Skeletal muscle satellite cell (primary cell): ENCODE data around the gene PARP15.
A peak's percentile ranks its signal among the peaks of the same experiment; 100 is the strongest.
"Not testable (repeated sequence)": the region's sequence is repeated elsewhere in the genome, so short reads cannot be mapped to it uniquely, and the experiment has no call there.

Experiments used
- H3K27me3 ChIP-seq: 2 replicates; pipeline ENCODE4 v1.7.0; 2013; ENCODE audit warnings: low read length; ENCODE audit not compliant: control insufficient read depth, insufficient read depth
- H3K36me3 ChIP-seq: 2 replicates; pipeline ENCODE4 v1.7.0; 2013; ENCODE audit warnings: mild to moderate bottlenecking, control low read depth, low read length; ENCODE audit not compliant: insufficient read depth
- H3K4me1 ChIP-seq: 2 replicates; pipeline ENCODE4 v1.7.0; 2013; ENCODE audit warnings: low read length; ENCODE audit not compliant: control insufficient read depth, insufficient read depth
- H3K4me2 ChIP-seq: 2 replicates; pipeline ENCODE4 v1.7.0; 2013; ENCODE audit warnings: mild to moderate bottlenecking, low read length
- H3K4me3 ChIP-seq: 2 replicates; pipeline ENCODE4 v1.7.0; 2013; ENCODE audit warnings: low read length
- H3K9ac ChIP-seq: 2 replicates; pipeline ENCODE4 v1.7.0; 2013; ENCODE audit warnings: mild to moderate bottlenecking, low read depth, low read length, moderate library complexity
- H3K9me3 ChIP-seq: replicated peaks from 2 replicates; pipeline ENCODE4 v1.7.0; 2013; ENCODE audit warnings: mild to moderate bottlenecking, control low read depth, low read length

Gene PARP15

GRCh38 chr3:122555275-122556071 lies 22.0 kb upstream of the PARP15 start:
- H3K27me3 ChIP-seq = no peaks in the 10 kb centered on the region
- H3K4me2 ChIP-seq = no peak overlapping the region
- no peak overlapping the region for H3K4me3 ChIP-seq
- no peaks in the 10 kb centered on the region for H3K4me1 ChIP-seq
- no peaks in the 10 kb centered on the region for H3K36me3 ChIP-seq
- H3K9ac ChIP-seq = no peak overlapping the region
- no peaks in the 10 kb centered on the region for H3K9me3 ChIP-seq

GRCh38 chr3:122557356-122557755 lies 20.1 kb upstream of the PARP15 start:
- no peaks in the 10 kb centered on the region for H3K36me3 ChIP-seq

DNA sequence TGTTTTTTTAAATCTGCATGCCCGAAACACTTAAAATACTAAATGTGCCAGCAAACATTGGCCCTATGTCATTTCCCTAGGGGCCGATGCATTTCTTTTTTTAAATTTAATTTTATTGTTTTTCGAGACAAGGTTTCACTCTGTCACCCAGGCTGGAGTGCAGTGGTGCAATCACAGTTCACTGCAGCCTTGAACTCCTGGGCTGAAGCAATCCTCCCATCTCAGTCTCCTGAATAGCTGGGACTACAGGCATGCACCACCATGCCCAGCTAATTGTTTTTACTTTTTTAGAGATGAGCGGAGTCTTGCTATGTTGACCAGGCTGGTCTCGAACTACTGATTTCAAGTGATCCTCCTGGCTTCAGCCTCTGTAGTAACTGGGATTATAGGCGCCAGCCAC lies 18.8 kb upstream of the PARP15 start:
- Histone ChIP-seq H3K36me3 (no peaks in the 10 kb centered on the region), H3K4me1 (peaks cover 3% of the 10 kb centered on the region), H3K4me3 (no peak overlapping the region), H3K9ac (no peak overlapping the region), H3K4me2 (no peak overlapping the region), H3K27me3 (no peaks in the 10 kb centered on the region), H3K9me3 (no peaks in the 10 kb centered on the region)

More at GRCh38 chr3:122557356-122557755, 20.1 kb upstream of the PARP15 start:
- no peak overlapping the region for H3K4me3 ChIP-seq
- no peak overlapping the region for H3K4me2 ChIP-seq
- no peak overlapping the region for H3K9ac ChIP-seq
- no peaks in the 10 kb centered on the region for H3K27me3 ChIP-seq
- no peaks in the 10 kb centered on the region for H3K9me3 ChIP-seq
- H3K4me1 ChIP-seq = no peaks in the 10 kb centered on the region

DNA sequence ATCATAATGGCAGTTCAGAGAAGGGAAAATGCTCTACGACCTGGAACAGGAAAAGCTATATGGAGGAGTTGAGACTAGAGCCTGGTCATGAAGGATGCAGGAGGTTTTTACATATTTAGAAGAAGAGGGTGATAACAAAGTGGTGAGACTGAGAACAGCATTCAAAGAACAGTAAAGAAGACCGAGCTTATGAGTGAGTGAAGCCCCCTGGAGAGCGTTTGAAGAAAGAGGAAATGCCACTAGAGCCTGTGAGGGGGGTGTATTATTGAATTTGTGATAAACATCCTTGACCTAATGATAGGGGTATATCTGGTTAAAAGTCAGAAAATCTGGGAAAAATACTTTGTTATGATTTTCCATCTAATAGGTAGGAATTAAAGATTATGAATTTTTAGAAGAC lies 17.5 kb upstream of the PARP15 start:
- Histone ChIP-seq H3K9ac (no peak overlapping the region), H3K9me3 (no peaks in the 10 kb centered on the region), H3K4me1 (peaks cover 8% of the 10 kb centered on the region), H3K4me3 (no peak overlapping the region), H3K36me3 (no peaks in the 10 kb centered on the region), H3K4me2 (no peak overlapping the region), H3K27me3 (no peaks in the 10 kb centered on the region)

DNA sequence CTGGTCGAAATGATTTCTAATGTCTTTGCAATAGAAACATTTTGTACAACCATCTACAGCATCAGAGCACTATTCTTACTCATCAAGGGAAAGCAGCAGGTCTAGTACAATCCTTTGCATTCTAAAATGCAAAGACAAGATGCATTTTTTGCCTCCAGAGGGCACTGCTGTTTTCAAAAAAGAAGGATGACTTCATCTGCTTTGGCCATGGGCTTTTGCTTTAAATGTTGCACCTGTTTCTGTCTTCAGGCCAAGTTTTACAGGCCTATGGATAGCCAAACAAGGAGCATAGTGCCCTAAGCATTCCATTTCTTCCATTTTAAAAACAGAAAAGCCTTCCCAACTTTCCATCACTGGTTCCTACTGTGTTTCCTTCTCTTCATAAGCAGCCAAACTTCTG lies 16.8 kb upstream of the PARP15 start:
- Histone ChIP-seq H3K4me3 (no peak overlapping the region), H3K4me1 (peaks cover 11% of the 10 kb centered on the region), H3K36me3 (no peaks in the 10 kb centered on the region), H3K9ac (no peak overlapping the region), H3K4me2 (no peak overlapping the region), H3K27me3 (no peaks in the 10 kb centered on the region), H3K9me3 (no peaks in the 10 kb centered on the region)

- H3K36me3 ChIP-seq = peaks cover 5% of the 10 kb centered on the region
- peak overlapping the region; percentile 93 for H3K9ac ChIP-seq
- H3K4me2 ChIP-seq = peak overlapping the region; percentile 94
- H3K27me3 ChIP-seq = no peaks in the 10 kb centered on the region
- H3K4me1 ChIP-seq = peaks cover 11% of the 10 kb centered on the region
- H3K9me3 ChIP-seq = no peaks in the 10 kb centered on the region
- H3K4me3 ChIP-seq = peak overlapping the region; percentile 89
Measured at GRCh38 chr3:122562923-122563716, 14.3 kb upstream of the PARP15 start.

- Histone ChIP-seq H3K27me3 (no peaks in the 10 kb centered on the region), H3K36me3 (peaks cover 5% of the 10 kb centered on the region), H3K9ac (peak overlapping the region; percentile 93), H3K4me2 (peak overlapping the region; percentile 94), H3K4me1 (peaks cover 11% of the 10 kb centered on the region), H3K9me3 (no peaks in the 10 kb centered on the region), H3K4me3 (peak overlapping the region; percentile 89)
Measured at GRCh38 chr3:122563717-122564025, 13.8 kb upstream of the PARP15 start.

DNA sequence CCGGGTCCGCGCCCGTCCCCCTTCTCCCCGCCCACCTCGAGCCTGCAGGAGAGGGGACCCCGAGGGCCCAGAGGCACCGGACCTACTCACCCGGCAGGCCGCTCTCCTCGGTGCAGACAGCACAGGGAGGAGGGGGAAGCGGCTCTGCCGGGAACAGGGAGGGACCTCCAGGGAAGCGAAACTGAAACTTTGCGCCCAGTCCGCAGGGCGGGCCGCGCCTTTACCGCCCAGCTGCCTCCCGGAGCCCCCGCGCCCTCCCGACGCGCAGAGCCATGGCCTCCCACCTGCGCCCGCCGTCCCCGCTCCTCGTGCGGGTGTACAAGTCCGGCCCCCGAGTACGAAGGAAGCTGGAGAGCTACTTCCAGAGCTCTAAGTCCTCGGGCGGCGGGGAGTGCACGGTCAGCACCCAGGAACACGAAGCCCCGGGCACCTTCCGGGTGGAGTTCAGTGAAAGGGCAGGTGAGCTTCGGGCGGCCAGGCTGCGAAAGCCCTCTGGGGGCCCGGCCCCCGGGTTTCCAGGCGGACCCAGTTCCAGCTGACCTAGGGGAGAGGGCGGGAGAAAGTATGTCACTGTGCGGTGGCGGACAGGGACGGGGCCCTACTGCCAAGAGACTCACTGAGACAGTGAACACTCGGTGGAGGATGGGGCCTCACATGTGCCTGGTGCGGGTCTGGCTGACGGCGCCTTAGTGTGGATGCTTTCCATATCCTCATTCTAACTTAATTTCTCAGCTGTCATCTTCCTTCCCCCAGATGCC lies 13.1 kb upstream of the PARP15 start, which contains the start of the genes DTX3L and PARP9:
TSS of gene DTX3L (plus strand) at position 184 of the 758 bp plus-strand sequence. CDS start at position 273, 89 bp downstream.
TSS of gene PARP9 (minus strand) at position 146 of the 758 bp plus-strand sequence. CDS start 4,680 bp downstream, outside the sequence.
- H3K9ac ChIP-seq = peak within 1 kb of the TSS; percentile 93
- H3K27me3 ChIP-seq = no peaks in the 10 kb centered on the region
- H3K36me3 ChIP-seq = peaks cover 11% of the 10 kb centered on the region
- peak within 1 kb of the TSS; percentile 94 for H3K4me2 ChIP-seq
- H3K4me1 ChIP-seq = peaks cover 11% of the 10 kb centered on the region
- peak within 1 kb of the TSS; percentile 89 for H3K4me3 ChIP-seq
- no peaks in the 10 kb centered on the region for H3K9me3 ChIP-seq

DNA sequence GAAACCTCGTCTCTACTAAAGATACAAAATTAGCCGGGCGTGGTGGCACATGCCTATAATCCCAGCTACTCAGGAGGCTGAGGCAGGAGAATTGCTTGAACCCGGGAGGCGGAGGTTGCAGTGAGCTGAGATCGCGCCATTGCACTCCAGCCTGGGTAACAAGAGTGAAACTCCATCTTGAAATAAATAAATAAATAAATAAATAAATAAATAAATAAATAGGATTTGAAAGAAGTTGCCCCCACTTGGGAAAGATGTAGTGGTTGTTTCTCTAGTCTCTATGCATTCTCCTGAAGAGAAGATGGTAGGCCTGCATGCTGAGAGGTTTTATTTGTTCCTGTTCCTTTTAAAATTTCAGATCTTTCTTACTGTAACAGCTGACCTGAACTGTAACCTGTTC lies 9.3 kb upstream of the PARP15 start:
- H3K4me3 ChIP-seq, H3K27me3 ChIP-seq, H3K4me2 ChIP-seq, H3K9ac ChIP-seq, H3K9me3 ChIP-seq: not testable (repeated sequence)
- Histone ChIP-seq H3K36me3 (peaks cover 17% of the 10 kb centered on the region), H3K4me1 (peaks cover 16% of the 10 kb centered on the region)

DNA sequence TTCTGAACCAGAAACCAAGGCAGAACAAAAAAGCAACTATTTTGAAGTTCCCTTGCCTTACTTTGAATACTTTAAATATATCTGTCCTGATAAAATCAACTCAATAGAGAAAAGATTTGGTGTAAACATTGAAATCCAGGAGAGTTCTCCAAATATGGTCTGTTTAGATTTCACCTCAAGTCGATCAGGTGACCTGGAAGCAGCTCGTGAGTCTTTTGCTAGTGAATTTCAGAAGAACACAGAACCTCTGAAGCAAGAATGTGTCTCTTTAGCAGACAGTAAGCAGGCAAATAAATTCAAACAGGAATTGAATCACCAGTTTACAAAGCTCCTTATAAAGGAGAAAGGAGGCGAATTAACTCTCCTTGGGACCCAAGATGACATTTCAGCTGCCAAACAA lies 8.7 kb upstream of the PARP15 start:
- H3K4me2 ChIP-seq = no peak overlapping the region
- peaks cover 14% of the 10 kb centered on the region for H3K4me1 ChIP-seq
- peaks cover 17% of the 10 kb centered on the region for H3K36me3 ChIP-seq
- no peaks in the 10 kb centered on the region for H3K27me3 ChIP-seq
- H3K9me3 ChIP-seq = no peaks in the 10 kb centered on the region
- H3K9ac ChIP-seq = no peak overlapping the region
- no peak overlapping the region for H3K4me3 ChIP-seq

DNA sequence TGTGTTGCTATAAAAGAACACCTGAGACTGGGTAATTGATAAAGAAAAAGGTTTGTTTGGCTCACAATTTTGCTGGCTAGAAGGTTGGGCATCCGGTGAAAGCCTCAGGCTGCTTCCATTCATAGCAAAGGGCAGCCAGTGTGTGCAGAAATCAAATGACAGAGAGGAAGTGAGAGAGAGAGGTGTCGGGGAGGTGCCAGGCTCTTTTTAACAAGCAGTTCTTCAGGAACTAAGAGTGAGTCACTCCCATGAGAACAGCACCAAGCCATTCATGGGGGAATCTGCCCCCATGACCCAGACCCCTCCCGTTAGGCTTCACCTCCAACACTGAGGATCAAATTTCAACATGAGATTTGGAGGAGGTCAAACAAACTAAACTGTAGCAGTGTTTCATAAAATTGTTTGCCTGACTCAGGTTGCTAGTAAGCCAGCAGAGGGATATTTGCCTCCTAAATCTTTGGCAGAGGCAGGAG lies 4.5 kb upstream of the PARP15 start:
- peaks cover 13% of the 10 kb centered on the region for H3K4me1 ChIP-seq
- no peaks in the 10 kb centered on the region for H3K9me3 ChIP-seq
- H3K36me3 ChIP-seq = peaks cover 12% of the 10 kb centered on the region

More for the DNA sequence above, 4.5 kb upstream of the PARP15 start:
- H3K4me2 ChIP-seq = peak overlapping the region; percentile 4
- no peaks in the 10 kb centered on the region for H3K27me3 ChIP-seq
- H3K4me3 ChIP-seq = no peak overlapping the region
- no peak overlapping the region for H3K9ac ChIP-seq
